CD4-positive, alpha-beta T cell treated with Interleukin-4 for 1 hour (primary cell): Measurements from ENCODE around the gene TNFRSF21.
A peak's percentile ranks its signal among the peaks of the same experiment; 100 is the strongest.
"Not testable (repeated sequence)": the region's sequence is repeated elsewhere in the genome, so short reads cannot be mapped to it uniquely, and the experiment has no call there.

ENCODE experiments used
- DNase-seq, 2 donors: peaks; one replicate each; pipeline ENCODE4 v3.0.0-alpha.2; 2020 to 2022

The TNFRSF21 gene, protein sequence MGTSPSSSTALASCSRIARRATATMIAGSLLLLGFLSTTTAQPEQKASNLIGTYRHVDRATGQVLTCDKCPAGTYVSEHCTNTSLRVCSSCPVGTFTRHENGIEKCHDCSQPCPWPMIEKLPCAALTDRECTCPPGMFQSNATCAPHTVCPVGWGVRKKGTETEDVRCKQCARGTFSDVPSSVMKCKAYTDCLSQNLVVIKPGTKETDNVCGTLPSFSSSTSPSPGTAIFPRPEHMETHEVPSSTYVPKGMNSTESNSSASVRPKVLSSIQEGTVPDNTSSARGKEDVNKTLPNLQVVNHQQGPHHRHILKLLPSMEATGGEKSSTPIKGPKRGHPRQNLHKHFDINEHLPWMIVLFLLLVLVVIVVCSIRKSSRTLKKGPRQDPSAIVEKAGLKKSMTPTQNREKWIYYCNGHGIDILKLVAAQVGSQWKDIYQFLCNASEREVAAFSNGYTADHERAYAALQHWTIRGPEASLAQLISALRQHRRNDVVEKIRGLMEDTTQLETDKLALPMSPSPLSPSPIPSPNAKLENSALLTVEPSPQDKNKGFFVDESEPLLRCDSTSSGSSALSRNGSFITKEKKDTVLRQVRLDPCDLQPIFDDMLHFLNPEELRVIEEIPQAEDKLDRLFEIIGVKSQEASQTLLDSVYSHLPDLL

DNA sequence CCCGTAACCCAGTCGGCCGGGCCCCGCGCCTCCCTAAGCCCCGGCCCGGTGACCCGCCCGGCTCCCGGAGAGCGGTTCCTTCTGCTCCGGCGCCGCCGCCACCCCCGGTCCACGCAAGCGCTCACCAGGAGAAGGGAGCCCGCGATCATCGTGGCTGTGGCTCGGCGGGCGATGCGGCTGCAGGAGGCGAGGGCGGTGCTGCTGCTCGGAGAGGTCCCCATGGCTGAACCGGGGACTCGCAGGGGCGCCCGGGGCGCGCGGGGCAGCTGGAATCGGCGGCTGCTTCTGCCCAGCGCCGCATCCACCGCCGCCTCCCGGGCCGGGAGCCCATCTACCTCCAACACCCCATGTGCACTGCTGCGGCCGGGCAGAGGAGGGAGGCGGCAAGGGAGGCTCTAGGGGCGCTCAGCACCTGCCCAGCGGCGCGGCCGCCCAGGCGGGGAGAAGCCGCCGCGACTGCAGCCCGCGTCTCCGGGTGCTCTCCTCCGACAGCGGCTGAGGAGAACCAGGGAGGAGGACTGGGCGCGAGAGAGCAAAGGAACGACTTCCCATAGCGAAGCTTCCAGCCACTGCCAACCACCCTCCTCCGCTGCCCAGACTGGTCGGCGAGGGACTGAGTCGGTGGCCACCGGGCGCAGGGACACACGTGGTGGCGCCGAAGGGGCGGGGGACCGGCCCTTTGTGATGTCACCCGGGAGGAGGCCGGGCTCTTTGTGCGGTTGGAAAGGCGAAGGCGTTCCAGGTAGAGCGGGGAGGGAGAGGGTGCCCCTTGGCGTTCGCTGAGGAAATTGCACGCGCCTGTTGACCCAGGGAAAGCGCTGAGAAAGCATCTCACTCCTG is at the start of gene TNFRSF21:
TSS of gene TNFRSF21 (minus strand) at position 615 of the 840 bp plus-strand sequence. CDS start at position 221, 394 bp downstream.
- DNase-seq, result peak; percentile 67 to 82

DNA sequence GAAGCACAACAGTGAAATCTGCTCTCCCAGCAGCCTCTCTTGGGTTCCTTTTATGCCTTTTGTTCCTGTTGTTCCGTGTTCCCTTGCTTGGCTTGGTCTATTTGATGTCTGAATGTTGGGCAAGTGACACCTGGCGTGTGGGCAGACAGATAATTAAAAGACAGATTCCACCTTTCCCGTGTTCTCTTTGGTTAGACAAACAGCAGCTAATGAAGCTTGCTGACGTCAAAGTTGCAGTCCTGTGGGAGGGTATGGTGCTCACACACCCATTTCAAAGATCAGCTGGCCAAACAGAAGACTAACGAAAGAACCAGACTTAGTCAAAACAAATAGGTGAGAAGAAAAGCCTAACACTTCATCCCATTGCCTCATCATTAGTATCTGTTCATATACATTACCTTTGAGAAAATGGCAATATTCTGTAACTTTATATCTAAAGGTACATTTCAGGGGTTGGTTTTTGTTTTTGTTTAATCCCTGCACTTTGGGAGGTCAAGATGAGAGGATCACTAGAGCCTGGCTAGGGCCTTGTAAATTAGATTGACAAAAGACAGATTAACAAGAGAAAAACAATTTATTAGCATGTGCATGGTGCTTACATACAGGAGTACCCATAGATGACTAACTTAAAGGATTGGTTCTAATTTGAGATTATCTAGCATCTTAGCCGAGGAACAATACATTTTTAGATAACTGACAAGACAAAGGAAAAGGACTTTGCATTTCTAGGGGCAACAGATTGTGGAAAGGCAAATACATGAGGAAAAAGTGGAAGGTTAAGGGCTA is 48.9 kb upstream of the TNFRSF21 start:
- DNase-seq, result no peak

DNA sequence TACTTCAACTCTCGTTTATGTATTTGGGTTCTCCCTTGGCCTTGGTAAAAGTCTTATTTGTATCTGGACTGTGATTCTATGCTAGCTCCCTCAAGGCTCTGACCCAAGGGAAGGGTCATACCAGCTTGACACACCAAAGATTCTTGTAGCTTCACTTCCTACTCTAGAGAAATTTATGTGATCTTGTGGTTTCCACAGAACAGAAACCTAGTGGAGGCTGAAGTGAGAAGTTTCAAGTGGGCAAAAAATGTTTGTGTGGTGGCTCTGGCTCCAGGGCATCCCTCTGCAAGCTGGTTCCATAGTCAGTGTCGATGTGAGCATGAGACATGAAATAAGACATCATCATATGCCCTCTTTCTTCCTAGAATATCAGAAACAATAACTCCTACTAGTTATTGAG is 48.1 kb upstream of the TNFRSF21 start:
- no peak for DNase-seq

DNA sequence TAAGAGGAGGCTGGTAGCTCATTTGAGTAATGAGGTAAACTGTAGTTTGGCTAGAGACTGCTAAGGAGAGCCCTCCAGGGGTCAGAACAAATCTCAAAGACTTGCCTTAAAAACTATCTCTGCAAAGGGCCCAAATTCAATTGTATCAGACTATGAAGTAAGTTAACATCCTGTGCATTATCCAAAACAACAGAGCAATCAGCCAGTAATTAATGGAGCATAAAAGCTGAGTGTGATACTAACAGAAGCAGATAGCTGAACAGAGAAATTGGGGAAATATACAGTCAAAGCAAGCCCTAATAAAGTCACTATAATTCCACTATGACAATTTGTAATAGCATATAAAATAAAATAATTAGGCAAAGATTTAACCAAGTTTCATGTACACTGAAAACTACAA is 45.8 kb upstream of the TNFRSF21 start:
- no peak for DNase-seq

DNA sequence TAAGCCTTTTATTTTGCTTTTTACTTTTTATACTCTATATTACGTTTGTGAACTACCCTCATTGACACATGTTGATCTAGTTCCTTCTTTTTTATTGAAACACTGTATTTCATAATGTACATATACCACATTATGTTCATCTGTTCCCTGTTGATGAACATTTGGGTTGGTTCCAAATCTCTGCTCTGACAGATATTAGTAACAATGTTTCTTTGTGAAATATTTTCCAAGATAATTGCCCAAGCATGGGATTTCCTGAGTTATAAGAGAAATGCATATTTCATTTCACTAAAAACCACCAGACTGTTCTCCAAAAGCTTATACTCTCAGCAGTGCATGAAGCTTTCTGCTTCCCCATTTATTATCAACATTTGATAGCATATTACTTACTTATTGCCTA is 44.2 kb upstream of the TNFRSF21 start:
- DNase-seq, result no peak

DNA sequence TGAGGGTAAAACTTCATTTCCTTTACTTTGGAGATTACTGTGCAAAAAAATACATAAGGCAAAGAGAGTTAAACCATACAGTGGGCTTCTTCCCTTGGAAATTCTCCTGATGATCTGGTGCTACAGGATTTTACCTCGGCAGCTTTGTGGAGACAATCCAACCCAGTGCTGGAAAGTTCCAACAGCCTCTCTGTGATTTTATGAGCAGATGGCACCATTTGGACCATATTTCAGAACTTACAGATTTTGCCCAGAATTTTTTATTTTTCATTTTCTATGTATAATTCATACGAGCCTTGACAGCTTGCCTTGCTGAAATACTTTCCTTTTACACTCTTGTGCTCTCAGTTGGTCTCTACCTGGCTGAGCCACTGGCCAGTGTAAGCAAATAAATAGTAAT is 43.3 kb upstream of the TNFRSF21 start:
- no peak for DNase-seq

DNA sequence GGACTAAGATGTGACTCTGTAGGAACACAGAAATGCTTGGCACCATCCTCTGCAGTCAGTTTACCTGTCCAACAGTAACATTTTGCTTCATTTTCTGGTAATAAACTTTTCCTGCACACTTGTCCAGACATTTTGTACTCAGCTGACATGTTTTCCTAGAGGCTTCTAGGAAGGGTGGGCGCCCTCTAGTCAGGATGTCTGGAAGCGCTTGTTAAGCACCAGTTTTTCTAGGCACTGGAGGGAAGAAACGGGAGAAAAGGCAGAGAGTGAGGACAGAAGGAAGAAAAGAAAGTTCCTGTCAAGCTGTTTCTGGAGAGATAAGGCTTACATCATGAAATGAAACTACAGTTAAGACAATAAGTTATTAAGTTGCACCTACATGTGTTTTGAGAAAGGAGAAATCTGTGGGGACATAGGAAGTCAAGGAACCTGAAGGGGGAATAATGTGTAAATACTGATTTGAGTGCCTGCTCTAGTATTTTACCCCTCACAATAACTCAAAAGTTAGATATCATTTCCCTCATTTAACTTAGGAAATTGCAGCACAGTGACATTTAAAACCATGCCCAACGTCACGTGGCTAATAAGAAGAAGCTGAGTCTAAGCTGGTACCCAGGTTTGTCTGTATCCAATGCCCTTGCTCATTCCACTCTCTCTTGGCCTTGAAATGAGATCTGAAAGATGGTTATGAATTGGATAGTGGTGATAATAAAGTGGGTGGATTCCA is 42.7 kb upstream of the TNFRSF21 start:
- no peak for DNase-seq

DNA sequence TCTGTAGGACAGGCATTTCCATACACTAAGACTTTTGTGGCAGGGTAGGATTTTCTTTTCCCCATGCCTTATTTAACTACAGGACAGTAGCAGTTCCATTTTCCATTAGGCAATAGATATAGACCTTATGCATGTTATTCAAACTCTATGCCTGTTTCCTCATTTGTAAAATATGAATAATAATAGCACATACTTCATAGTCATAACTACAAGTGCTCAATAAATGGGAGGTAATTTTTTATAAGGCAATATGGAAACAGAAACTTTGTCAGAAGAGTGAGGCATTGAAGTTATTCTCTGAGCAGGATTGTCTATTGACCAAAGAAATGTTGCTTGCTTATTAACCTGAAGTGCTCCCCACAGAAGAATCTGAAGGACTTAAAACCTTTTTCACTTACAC is 41.9 kb upstream of the TNFRSF21 start:
- DNase-seq, result no peak

DNA sequence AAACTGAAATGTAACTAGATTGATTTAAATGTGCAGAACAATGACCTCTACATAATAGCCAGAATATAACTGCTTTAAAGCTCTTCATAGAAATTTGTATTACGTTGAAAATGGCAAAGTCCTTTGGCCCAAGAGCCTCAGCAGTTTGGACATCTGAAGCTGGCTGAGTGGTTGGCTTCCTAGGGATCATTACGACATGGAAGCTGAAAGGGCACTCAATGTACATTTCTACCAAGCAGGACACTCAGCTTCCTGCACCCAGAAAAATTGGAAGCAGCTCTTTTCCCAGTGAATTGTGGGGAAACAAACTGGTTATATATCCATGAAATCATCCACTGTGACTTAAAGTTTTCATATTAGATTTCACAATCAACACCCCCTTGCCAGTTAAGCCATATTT is 40.2 kb upstream of the TNFRSF21 start:
- DNase-seq, result no peak

DNA sequence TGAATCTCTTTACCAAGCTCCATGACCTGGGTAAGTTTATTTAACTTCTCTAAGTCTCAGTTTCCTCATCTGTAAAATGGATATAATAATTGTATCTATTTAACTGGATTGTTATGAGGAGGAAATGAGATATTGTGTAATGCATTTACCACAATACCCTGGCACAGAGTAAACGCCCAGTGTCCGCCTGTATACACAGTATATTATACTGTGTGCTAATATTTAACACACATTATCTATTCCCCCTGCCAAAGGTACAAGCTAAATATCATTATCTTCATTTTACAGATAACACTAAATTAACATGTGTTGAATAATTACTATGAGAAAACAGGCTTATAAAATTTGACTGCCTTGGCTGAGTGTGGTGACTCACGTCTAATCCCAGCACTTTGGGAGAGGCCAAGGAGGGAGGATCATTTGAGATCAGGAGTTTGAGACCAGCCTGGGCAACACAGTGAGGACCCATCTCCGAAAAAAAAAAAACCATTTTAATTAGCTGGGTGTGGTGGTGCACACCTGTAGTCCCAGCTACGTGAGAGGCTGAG is 38.7 kb upstream of the TNFRSF21 start:
- no peak for DNase-seq

DNA sequence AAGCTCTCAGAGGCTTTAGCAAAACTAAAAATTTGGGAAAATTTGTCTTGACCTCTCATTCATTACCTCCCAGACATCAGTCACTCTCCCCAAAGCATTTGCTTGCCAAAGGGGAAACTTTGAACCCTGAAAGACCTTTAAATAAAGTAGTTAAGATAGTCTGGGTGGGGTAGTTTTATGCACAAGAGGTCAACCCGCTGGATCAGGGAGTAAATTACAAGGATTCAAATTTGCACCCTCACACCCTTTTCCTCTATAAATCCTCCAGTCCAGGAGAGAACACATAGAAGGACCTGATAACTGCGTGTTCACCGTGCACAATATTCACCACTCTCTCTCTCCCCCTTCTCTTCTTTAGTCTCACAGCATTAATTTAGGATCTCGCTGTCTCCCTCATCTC is 36.1 kb upstream of the TNFRSF21 start:
- DNase-seq, result no peak

DNA sequence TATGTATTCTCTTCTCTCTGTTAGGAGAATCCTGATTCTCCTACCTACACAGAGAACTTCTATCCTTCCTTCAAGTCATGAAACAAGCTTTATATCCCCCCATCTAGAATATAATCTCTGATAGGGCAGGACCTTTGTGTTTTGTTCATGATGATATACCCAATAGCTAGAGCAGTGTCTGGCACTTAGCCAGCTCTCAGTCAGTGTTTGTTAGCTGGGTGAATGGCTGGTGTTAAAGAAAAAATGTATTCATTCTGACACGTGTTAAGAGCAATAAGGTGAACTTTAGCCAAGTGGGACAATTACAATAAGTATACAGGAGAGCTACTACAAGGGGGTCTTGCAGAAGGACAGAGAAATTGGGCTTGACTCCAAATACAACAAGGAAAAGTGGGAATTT is 34.3 kb upstream of the TNFRSF21 start:
- no peak for DNase-seq

DNA sequence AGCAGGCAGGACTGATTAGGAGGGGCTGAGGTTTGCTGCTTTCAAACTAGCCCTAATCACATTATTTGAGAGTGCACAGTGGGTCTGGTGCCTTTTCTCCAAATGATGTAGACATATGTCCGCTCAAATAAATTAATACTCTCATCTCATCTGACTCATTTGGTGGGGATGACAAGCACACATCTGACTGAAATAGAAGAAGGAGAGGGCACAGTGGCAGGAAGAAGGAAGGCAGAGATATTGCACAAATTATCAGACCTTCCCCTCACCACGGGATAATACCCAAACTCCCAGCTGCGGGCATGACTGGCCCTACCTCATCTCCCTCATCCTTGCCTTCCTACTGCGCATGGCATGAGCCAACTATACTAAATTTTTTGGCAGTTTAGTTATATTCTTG is 33.9 kb upstream of the TNFRSF21 start:
- DNase-seq, result no peak

DNA sequence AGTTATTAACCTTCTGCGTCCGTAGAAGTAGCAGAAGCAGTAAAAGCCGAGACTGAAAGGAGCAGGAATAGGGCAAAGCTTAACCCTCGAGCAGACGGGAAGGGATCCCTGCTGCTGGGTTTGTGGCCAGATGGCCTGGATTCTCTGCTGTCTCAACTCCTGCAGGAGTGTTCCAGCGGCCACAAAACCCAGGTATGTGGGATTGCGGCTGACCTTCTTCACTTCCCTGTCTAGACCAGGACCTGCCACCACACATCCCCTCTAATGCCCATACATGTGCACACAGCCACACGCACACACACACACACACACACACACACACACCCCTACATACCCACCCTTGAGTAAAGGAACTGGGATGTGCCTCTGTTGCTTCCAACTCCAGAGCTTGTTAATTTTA is 33.1 kb upstream of the TNFRSF21 start:
- no peak for DNase-seq

DNA sequence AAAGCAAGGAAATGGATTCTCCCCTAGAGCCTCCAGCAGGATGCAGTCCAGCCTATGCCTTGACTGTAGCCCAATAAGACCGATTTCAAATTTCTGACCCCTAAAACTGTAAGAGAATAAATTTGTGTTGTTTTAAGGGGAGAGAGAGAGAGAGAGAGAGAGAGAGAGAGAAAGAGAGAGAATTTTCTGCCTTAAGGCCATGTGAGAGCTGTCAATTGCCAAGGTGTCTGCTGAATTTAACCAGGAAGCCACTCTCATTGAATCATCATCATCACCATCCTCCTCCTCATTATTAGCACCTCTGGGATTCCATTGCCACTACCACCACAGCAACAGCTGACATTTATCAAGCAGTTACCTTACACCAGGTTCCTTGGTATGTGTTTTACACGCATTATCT is 27.8 kb upstream of the TNFRSF21 start:
- DNase-seq, result no peak

DNA sequence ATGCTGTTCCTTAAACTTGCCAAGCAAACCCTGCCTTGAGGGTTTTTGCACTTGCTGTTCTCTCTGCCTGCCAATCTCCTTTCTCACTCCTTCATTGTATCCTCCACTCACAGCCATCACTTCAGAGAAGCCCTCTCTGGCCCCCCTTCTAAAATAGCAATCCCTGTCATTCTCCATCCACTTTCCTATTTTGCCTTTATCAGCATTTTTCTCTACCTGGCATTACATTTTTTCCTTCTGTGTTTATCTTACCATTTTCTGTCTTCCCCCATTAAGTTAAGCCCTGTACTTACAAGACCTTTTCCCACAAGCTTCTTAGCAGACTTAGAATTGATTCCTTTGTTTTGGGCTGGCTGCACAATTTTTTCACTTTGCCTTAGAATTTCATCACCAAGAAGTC is 26.6 kb upstream of the TNFRSF21 start:
- no peak for DNase-seq

DNA sequence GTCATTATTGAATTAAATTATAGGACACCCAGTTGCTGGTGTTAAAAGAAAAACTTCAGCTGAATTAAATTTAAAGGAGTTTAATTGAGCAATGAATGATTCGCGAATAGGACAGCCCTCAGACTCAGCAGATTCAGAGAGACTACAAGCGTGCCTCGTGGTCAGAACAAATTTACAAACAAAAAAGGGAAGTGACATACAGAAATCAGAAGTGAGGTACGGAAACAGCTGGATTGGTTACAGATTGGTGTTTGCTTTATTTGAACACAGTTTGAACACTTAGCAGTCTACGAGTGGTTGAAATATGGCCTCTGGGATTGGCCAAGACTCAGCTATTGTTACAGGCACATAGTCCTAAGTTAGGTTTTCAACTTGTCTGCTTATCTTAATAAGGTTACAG is 25.8 kb upstream of the TNFRSF21 start:
- peak in 1 of 2 donors; percentile 4 for DNase-seq

DNA sequence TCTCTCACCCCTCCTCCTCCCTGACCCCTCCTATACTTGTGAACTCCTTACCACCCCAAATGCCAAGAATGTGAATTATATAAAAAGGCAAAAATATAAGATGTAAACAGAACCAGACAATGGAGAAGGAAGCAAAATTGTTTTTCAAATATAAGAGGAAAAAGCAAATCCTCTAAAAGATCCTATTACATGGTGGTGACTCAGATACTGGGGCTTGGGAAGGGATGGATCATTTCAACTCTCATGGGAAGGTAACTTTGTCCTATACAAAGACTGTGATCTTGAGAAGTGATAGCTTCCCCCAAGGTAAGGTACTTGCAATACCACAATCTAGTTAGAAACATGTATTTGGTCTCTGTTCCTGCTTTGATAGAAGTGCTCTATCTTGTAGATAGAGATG is 24.6 kb upstream of the TNFRSF21 start:
- DNase-seq, result no peak

DNA sequence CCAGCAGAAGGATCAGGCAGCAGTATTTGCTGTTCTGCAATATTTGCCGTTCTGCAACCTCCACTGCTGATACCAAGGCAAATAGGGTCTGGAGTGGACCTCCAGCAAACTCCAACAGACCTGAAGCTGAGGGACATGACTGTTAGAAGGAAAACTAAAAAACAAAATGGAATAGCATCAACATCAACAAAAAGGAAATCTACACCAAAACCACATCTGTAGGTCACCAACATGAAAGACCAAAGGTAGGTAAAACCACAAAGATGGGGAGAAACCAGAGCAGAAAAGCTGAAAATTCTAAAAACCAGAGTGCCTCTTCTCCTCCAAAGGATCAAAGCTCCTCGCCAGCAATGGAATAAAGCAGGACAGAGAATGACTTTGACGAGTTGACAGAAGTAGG is 18.9 kb upstream of the TNFRSF21 start:
- DNase-seq, result not testable (repeated sequence)

DNA sequence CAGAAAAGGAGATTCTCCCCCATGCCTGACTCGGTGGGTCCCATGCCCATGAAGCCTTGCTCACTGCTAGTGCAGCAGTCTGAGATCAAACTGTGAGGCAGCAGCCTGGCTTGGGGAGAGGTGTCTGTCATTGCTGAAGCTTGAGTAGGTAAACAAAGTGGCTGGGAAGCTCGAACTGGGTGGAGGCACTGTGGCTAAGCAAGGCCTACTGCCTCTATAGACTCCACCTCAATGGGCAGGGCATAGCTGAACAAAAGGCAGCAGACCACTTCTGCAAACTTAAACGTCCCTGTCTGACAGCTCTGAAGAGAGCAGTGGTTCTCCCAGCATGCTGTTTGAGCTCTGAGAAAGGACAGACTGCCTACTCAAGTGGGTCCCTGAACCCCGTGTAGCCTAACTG is 18.4 kb upstream of the TNFRSF21 start:
- not testable (repeated sequence) for DNase-seq

DNA sequence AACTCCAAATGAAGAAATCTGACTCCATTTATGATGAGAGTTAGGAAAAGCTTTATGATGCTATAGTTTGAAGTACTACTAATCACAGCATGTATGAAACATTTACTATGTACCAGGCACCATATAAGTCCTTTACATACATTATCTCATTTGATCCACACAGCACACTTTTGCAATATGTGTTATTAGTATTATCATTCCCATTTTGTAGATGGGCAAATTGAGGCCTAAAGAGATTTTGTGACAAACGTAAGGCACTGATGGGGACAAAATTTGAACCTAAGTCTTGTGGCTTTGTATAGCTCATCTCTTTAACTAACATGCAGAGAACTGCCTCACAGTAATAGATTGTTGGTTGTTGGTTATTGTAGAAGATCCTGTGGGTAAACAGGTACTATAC is 14.2 kb upstream of the TNFRSF21 start:
- no peak for DNase-seq

DNA sequence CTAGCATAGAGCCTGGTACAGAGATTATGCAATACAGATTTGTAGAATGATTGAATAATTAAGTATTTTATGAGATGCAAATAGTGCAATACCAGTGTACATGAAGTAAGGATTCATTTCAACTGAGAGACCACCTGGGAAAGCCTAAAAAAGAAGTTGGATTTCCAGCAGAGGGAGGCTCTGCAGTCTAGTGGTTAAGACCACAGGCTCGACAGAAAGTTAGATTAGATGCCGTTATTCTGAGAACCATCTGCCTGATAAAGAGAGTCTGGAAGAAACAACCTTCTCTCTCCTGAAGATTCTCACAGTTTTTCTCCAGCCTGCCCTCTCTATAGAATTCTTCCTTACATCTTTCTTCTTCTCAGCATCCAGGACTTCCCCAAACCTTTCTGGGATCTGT is 13.6 kb upstream of the TNFRSF21 start:
- no peak for DNase-seq
